Lung microvascular endothelial cell (primary cell): ENCODE data around the gene TUBA3D. TPM values are rescaled to one million over a fixed set of nuclear protein-coding genes. Genes with fewer than 3 reads are reported as not detected.

Source experiments
- total RNA-seq: library from RNA; depleted of rRNA; stranded (reverse); fragments of >200 nt; gene quantifications from 2 replicates; pipeline ENCODE4 v1.2.1, GENCODE V29; 2014

The TUBA3D gene
- total RNA-seq, 1 donor from 2014 or later, result not detected

Other genes starting within 250 kb of the TUBA3D start
- gene RAB6D, start 112.0 kb upstream of the TUBA3D start, total RNA-seq, result not detected in 2 replicates
- gene MZT2A, start 16.3 kb downstream of the TUBA3D start, total RNA-seq, result 116 and 156 TPM in 2 replicates
- 3.5 and 5.6 TPM in 2 replicates for gene CCDC74A, start 51.8 kb downstream of the TUBA3D start, total RNA-seq